HFF-Myc (cell line): ENCODE results near the gene NT5DC2.

ENCODE experiments used
- DNase-seq: peaks from one replicate; pipeline ENCODE4 v3.0.0-alpha.2; 2011; ENCODE audit warnings: low read depth; ENCODE audit errors: extremely low read depth
- H3K4me3 ChIP-seq: replicated peaks from 2 replicates; pipeline ENCODE4 v1.5.1; 2011; ENCODE audit warnings: low read depth, mild to moderate bottlenecking, control low read depth, low read length
- TF ChIP-seq, protein P1 (sequence below): IDR thresholded peaks from 2 replicates; pipeline ENCODE4 v1.5.1; 2012; ENCODE audit warnings: mild to moderate bottlenecking, low read depth, low read length, control low read depth; ENCODE audit errors: missing control alignments

The NT5DC2 gene

GRCh38 chr3:52498137-52499054, 35.3 kb downstream of the NT5DC2 start:
- TF ChIP-seq, protein P1, sequence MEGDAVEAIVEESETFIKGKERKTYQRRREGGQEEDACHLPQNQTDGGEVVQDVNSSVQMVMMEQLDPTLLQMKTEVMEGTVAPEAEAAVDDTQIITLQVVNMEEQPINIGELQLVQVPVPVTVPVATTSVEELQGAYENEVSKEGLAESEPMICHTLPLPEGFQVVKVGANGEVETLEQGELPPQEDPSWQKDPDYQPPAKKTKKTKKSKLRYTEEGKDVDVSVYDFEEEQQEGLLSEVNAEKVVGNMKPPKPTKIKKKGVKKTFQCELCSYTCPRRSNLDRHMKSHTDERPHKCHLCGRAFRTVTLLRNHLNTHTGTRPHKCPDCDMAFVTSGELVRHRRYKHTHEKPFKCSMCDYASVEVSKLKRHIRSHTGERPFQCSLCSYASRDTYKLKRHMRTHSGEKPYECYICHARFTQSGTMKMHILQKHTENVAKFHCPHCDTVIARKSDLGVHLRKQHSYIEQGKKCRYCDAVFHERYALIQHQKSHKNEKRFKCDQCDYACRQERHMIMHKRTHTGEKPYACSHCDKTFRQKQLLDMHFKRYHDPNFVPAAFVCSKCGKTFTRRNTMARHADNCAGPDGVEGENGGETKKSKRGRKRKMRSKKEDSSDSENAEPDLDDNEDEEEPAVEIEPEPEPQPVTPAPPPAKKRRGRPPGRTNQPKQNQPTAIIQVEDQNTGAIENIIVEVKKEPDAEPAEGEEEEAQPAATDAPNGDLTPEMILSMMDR, result no peak
- no peak overlapping the region for H3K4me3 ChIP-seq
- DNase-seq, result no peak

GRCh38 chr3:52495777-52496602, 37.7 kb downstream of the NT5DC2 start:
- H3K4me3 ChIP-seq, result no peak overlapping the region
- no peak for DNase-seq
- TF ChIP-seq, protein P1, result no peak

- DNase-seq, result no peak
These were observed 38.7 kb downstream of the NT5DC2 start, which contains the start of gene STAB1 for GRCh38 chr3:52494886-52495495. STAB1 (plus strand) TSS chr3:52495338; CDS start chr3:52495414, 76 bp downstream.

DNA sequence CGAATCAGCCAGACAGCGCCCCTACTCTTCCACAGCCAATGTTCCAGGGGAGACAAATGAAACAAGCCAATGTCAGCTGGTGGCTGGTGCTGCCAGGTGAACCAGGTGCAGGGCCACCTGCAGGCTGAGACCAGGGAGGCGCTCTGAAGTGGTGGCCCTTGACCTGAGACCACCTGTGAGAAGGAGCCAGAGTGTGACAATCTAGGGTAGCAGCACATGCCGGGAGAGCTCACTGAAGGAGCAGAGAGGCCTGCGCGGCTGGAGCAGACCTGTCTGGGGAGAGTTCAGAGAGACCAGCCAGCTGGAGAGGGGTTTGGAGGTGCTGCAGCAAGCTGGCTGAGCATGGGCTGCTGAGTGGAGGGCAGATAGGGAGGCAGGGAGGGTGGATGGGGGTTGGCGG, 39.2 kb downstream of the NT5DC2 start:
- no peak overlapping the region for H3K4me3 ChIP-seq
- TF ChIP-seq, protein P1, result no peak
- no peak for DNase-seq

More at GRCh38 chr3:52494886-52495495, 38.7 kb downstream of the NT5DC2 start, which contains the start of gene STAB1:
- TF ChIP-seq, protein P1, result no peak
- no peak within 1 kb of the TSS for H3K4me3 ChIP-seq

DNA sequence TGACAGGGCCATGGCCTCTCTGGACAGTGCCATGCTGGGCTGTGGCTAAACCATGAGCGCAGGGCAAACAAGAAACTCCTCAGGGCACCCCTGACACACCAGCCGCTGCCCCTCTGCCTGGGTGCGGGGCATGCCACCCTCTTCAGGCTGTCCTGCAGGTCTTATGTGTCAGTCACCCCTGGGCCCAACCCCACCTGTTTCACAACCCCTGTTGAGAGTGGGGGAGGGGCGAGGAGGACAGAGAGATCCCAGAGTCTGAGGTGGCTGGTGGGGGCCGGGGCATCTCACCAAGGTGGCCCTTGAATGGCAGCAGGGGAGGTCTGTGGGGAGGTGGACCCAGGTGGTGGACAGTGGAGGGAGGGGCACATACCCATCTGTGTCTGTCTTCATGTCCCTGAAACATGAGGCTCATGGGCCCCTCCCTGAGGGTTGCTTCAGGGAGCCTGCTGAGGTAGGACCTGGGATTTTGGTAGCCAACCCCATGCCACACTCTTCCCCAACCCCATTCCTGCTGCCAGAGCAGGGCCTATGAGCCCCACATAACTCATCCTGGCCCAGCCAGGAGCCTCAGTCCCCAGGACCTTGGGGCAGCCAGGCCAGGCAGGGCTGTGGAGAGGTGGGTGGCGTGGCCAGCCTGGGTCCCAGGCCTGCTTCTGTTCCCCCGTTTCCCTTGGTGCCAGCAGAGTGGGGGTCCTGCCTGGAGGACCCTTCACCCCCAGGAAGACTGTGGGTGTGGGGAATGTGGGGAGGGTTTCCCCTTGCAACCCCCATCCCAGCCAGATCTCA, 40.2 kb downstream of the NT5DC2 start:
- DNase-seq, result no peak
- TF ChIP-seq, protein P1, result no peak
- no peak overlapping the region for H3K4me3 ChIP-seq

- H3K4me3 ChIP-seq, result no peak overlapping the region
- DNase-seq, result no peak
- TF ChIP-seq, protein P1, result no peak
These were observed 41.6 kb downstream of the NT5DC2 start for GRCh38 chr3:52492059-52492458.
